ENCODE data around the gene FBXW11. TPM values are rescaled to one million over a fixed set of nuclear protein-coding genes. Genes with fewer than 3 reads are reported as not detected.

FBXW11 gene
- total RNA-seq, 1 donor from 2014 or later: 52.5 TPM

DNA sequence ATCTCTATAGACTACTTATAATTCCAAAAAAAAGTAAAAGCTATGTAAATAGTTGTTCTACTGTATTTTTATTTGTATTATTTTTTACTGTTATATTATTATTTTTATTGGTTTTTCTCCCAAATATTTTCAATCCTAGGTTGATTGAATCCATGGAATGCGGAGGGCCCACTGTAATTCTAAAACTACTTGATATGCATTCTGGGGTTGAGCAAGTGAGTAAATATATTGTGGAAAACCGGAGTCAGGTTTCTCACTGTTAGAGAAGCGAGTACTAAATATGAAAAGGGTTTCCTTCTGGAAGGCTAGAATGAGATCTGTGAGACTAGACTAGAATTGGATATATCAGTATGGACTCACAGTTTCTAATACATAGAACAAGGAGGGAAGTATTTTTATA, 66.5 kb downstream of the FBXW11 start:
- no peaks in the 10 kb centered on the region for H3K27me3 Mint-ChIP-seq
- H3K4me3 Mint-ChIP-seq: no peak overlapping the region
- no peaks in the 10 kb centered on the region for H3K36me3 Mint-ChIP-seq
- TF ChIP-seq, protein P1, sequence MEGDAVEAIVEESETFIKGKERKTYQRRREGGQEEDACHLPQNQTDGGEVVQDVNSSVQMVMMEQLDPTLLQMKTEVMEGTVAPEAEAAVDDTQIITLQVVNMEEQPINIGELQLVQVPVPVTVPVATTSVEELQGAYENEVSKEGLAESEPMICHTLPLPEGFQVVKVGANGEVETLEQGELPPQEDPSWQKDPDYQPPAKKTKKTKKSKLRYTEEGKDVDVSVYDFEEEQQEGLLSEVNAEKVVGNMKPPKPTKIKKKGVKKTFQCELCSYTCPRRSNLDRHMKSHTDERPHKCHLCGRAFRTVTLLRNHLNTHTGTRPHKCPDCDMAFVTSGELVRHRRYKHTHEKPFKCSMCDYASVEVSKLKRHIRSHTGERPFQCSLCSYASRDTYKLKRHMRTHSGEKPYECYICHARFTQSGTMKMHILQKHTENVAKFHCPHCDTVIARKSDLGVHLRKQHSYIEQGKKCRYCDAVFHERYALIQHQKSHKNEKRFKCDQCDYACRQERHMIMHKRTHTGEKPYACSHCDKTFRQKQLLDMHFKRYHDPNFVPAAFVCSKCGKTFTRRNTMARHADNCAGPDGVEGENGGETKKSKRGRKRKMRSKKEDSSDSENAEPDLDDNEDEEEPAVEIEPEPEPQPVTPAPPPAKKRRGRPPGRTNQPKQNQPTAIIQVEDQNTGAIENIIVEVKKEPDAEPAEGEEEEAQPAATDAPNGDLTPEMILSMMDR (conservative IDR thresholded peaks at IDR 0.05): no peak
- H3K27ac Mint-ChIP-seq: no peak overlapping the region
- no peak for DNase-seq (ENCODE audit: extremely low spot score, unreplicated experiment)
- H3K4me1 Mint-ChIP-seq (ENCODE audit: unreplicated experiment): peaks cover 18% of the 10 kb centered on the region
- peaks cover 6% of the 10 kb centered on the region for H3K9me3 Mint-ChIP-seq

DNA sequence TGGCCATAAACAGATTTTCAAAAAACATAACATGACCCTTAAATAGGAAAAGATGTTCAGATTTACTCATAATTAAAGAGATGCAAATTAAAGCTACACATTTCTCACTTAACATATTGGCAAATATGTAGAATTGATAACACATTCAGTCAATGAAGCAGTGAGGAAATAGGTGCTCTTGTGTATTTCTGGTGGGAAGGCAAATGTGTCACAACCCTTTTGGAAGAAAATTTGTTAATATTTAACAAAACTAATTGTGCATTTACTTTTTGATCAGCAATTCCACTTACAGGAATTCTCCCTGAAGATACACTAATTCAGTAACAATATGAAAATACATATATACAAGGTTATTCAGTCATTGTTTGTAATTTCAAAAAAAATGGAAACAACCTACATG, 68.1 kb downstream of the FBXW11 start:
- Mint-ChIP-seq H3K4me1 (ENCODE audit: unreplicated experiment) (peaks cover 15% of the 10 kb centered on the region), H3K4me3 (no peak overlapping the region), H3K9me3 (peaks cover 3% of the 10 kb centered on the region), H3K27ac (no peak overlapping the region), H3K36me3 (peaks cover 8% of the 10 kb centered on the region), H3K27me3 (no peaks in the 10 kb centered on the region)
- DNase-seq (ENCODE audit: extremely low spot score, unreplicated experiment): no peak
- TF ChIP-seq, protein P1 (conservative IDR thresholded peaks at IDR 0.05): no peak

DNA sequence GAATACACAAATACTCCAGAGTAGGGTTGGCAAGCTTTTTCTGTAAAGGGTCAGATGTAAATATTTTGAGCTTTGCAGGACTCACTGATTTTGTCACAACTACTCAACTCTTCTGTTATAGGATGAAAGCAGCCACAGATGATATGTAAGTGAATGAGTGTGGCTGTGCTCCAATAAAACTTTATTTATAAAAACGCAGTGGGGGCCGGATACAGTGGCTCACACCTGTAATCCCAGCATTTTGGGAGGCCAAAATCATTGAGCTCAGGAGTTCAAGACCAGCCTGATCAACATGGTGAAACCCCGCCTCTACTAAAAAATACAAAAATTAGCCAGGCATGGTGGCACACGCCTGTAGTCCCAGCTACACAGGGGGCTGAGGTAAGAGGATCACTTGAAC, 69.1 kb downstream of the FBXW11 start:
- no peak for DNase-seq (ENCODE audit: extremely low spot score, unreplicated experiment)
- Mint-ChIP-seq H3K36me3 (peaks cover 14% of the 10 kb centered on the region), H3K4me1 (ENCODE audit: unreplicated experiment) (peaks cover 10% of the 10 kb centered on the region), H3K27me3 (no peaks in the 10 kb centered on the region), H3K27ac (no peak overlapping the region), H3K9me3 (no peaks in the 10 kb centered on the region), H3K4me3 (no peak overlapping the region)
- TF ChIP-seq, protein P1 (conservative IDR thresholded peaks at IDR 0.05): no peak

DNA sequence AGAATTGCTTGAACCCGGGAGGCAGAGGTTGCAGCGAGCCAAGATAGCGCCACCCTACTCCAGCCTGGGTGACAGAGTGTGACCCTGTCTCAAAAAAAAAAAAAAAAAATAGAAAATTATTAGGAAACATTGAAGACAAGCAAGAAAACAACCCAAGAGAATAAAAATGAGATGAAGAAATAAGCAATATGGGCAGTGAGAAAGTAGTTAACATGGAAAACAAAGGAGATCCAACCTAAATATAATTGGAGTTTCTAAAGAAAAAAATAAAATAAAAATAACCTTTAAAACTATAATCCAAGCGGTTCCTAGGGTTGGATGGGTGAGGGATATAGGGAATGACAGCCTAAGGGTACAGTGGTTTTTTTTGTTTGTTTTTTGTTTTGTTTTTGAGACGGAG, 71.9 kb downstream of the FBXW11 start:
- H3K27me3 Mint-ChIP-seq: no peaks in the 10 kb centered on the region
- H3K4me1 Mint-ChIP-seq (ENCODE audit: unreplicated experiment): no peaks in the 10 kb centered on the region
- H3K27ac Mint-ChIP-seq: no peak overlapping the region
- DNase-seq (ENCODE audit: extremely low spot score, unreplicated experiment): no peak
- H3K36me3 Mint-ChIP-seq: peaks cover 21% of the 10 kb centered on the region
- no peaks in the 10 kb centered on the region for H3K9me3 Mint-ChIP-seq
- no peak overlapping the region for H3K4me3 Mint-ChIP-seq
- TF ChIP-seq, protein P1 (conservative IDR thresholded peaks at IDR 0.05): no peak

DNA sequence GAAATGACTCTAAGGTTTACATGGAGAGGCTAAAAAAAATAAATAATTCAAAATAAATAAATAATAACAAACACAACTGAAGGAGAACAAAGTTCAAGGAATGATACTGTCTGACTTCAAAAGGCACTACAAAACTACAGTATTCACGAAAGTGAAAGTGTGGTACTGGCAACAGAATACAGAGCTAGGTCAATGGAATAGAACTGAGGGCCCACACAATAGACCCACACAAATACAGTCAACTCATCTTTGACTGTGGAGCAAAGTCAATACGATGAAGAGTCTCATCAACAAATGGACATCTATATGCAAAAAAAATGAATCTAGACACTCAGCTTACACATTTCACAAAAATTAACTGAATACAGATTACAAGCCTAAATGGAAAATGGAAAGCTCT, 75.3 kb downstream of the FBXW11 start:
- Mint-ChIP-seq H3K36me3 (peaks cover 26% of the 10 kb centered on the region), H3K9me3 (no peaks in the 10 kb centered on the region), H3K27me3 (no peaks in the 10 kb centered on the region), H3K4me1 (ENCODE audit: unreplicated experiment) (peaks cover 4% of the 10 kb centered on the region), H3K4me3 (no peak overlapping the region), H3K27ac (no peak overlapping the region)
- TF ChIP-seq, protein P1 (conservative IDR thresholded peaks at IDR 0.05): no peak
- DNase-seq (ENCODE audit: extremely low spot score, unreplicated experiment): no peak

DNA sequence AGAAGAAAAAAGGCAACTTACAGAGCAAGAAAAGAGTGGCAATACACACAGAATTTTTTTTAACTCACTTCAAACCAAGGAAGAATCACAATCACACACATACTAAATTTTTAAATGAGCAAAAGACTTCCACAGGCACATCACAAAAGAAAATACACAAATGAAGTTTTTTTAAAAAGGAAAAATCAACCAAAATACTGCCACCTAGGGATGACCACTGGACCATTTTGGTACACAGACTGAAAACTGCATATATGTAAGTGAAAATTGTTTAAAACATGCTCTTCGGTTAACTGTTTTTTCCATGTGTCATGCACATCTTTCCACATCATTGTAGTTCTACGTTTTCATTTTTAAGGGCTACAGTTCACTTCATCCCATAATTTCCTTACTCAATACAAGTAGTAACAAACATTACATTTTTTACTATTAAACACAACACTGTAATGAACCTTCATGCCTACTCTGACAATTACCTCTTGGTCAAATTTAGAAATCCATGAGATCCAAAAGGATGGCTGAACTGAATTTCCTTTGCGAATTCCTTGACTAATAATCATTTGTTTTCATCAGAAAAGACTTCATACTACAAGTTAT, 79.0 kb downstream of the FBXW11 start:
- Mint-ChIP-seq H3K9me3 (no peaks in the 10 kb centered on the region), H3K27ac (no peak overlapping the region), H3K27me3 (no peaks in the 10 kb centered on the region), H3K4me1 (ENCODE audit: unreplicated experiment) (peaks cover 4% of the 10 kb centered on the region), H3K36me3 (peaks cover 12% of the 10 kb centered on the region), H3K4me3 (no peak overlapping the region)
- DNase-seq (ENCODE audit: extremely low spot score, unreplicated experiment): no peak
- TF ChIP-seq, protein P1 (conservative IDR thresholded peaks at IDR 0.05): peak; percentile 64
